GM19238 (cell line): ENCODE data around the gene NOL8.
A peak's percentile ranks its signal among the peaks of the same experiment; 100 is the strongest.

Experiments used
- DNase-seq: peaks from one replicate; pipeline ENCODE4 v3.0.0; 2011; ENCODE audit warnings: low spot score; ENCODE audit not compliant: insufficient read length

The NOL8 gene

DNA sequence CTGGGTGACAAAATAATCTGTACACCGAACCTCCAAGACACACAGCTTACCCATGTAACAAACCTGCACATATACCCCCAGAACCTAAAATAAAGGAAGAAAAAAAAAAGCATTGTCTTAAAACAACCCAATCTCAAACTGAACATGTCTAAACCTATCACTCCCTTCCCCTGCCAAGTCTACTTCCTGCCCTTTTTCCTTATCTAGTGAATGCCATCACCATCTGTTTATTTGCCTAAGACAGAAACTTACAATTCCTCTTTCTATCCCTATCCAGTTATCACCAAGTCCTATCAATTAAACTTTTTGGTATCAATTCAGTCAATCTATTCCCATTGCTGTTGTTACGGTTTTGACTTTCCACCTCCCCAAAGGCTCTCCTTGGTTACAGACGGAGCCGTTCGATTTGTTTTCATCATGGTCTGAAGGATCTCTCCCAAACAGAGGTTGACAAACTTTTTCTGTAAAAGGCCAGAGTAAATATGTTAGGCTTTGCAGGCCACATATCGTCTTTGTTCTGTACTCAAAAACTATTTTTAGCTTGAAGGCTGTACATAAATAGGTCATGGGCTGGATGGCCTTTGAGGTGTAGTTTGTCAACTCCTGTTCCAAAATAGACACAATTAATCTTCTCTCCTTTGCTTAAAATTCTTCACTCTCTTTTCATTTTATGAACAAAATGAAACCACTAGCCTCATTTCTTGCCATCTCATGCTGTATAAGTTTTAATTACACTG, 12.1 kb downstream of the NOL8 start:
- DNase-seq: no peak

DNA sequence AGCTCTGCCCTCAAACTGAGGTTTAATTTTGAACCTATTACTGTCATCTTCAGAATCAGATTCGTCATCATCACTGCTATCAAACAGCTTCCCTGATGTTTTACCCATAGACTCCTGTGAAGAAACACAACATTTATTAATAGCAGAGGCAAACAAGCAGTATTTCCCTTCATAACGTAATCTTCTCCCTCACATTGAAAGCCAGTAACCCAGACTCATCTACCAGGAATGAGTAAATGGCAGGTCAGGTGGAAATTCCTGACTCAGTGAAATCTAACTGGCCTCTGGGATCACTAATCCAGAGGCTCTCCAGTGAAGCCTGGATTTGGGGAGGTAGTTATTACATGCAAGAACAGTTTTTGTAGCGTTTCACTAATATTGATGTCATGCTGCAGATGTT, 14.6 kb downstream of the NOL8 start:
- DNase-seq: no peak

DNA sequence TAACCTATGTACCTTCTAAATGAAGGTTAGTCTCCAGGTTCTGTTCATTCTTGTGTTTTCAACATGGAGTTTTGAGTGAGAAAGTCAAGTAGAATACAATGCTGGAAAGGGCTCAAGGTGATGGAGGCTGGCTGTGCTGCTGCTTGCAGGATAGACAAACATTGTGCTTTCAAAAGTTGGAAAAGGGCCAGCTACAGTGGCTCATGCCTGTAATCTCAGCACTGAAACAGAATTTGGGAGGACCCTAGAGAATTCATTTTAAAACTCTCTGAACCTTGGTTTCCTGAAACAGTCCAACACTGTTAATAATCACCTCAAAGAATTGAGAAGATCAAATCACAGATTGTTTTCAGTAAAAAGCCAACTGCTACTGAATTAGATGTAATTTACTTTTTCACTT, 16.3 kb downstream of the NOL8 start:
- no peak for DNase-seq

- DNase-seq: no peak
These were observed 24.2 kb downstream of the NOL8 start for GRCh38 chr9:92300936-92301335.

DNA sequence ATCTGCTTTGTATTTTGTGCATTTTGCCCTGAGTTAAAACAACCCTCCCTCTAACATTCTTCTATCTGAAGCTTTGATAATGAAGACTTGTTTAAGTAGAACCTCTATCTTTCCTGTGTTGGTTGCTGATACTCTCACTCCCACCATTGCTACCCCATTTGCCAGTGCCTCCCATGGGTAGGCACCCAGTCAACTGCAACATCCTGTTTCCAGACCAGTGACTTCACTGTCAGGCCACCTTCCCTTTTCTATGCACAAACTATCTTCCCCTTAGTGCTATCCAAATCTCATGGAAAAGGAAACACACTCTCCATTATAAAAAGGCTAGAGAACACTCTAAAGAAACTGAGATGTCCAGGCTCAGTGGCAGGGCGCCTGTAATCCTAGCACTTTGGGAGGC, 26.0 kb downstream of the NOL8 start:
- DNase-seq: no peak

- DNase-seq: no peak
These were observed 27.1 kb downstream of the NOL8 start for GRCh38 chr9:92298036-92298435.

GRCh38 chr9:92297611-92298010, 27.5 kb downstream of the NOL8 start:
- DNase-seq: no peak

DNA sequence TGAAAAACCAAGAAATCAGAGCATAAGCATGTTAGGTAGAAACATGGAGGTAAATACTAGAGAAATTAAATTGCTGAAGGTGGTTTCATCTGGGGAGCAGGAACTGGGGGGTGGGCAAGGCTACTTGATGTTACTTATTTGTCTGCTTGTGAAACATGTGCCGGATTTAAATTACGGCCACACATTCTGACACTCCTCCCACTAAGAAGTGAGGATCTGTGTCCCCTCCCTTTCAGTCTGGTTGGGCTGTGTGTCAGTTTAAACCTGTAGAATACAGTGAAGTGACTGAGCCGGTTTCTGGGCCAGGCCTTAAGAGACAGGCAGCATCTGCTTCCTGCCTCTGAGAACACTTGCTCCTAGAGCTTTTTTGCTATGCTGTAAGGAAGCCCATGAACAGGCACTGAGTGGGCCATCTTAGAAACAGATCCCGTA, 29.3 kb downstream of the NOL8 start:
- no peak for DNase-seq

GRCh38 chr9:92295240-92295790, 29.8 kb downstream of the NOL8 start:
- no peak for DNase-seq

DNA sequence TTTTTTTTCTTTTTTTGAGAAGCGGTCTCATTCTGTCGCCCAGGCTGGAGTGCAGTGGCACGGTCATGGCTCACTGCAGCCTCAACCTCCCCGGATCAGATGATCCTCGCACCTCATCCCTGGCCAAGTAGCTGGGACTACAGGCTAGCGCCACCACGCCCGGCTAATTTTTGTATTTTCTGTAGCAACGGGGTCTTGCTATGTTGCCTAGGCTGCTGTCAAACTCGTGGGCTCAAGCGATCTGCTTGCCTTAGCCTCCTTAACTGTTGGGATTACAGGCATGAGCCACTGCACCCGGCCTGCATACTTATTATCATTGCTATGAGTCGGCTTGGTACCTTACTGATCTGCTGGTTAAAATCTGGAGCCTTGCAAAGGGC, 30.9 kb downstream of the NOL8 start:
- DNase-seq: no peak

DNA sequence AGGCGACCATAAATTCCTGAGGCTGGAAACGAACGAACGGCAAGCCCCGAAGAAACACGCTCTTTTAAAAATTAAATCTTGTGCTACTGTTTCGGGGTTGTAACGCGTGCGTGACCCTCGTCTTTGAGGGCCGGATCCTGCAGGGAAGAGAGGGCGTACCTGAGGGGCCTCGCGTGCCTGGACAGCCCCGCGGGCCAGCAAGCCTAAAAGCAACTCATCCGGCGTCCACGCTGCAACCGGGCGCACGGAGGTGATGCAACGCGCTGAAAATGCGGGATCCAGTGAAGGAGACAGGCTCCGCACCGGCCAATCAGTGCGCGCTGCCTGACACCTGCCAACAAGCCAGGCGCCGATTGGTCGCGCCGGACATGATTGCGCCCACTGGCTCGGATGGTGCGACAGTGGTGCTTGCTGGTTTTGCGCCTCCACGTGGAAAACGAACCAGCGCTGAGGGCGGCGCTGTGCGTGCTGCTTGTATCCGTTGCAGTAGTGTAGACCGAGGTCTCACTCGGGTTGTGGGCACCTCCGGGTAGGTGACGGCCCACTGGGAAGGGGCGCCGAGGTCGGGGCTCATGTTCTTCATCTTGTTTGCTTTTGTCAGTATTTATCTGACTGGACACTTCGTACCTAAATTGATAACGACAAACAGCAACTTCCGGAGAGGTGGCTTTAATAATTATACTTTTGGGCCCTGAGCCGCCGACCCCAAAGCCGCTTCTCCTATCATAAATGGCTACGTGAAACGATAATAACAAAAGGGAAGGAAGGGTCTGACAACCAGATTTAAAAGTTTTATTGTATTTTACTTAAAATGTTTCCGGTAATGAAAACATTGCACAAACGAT, 31.5 kb downstream of the NOL8 start, which contains the start of gene IARS1:
IARS1 (minus strand) TSS at position 246 of the 845 bp plus-strand sequence. CDS start 4,278 bp downstream, outside the sequence.
- peak; percentile 84 for DNase-seq

GRCh38 chr9:92293075-92293354, 32.1 kb downstream of the NOL8 start:
- DNase-seq: no peak

DNA sequence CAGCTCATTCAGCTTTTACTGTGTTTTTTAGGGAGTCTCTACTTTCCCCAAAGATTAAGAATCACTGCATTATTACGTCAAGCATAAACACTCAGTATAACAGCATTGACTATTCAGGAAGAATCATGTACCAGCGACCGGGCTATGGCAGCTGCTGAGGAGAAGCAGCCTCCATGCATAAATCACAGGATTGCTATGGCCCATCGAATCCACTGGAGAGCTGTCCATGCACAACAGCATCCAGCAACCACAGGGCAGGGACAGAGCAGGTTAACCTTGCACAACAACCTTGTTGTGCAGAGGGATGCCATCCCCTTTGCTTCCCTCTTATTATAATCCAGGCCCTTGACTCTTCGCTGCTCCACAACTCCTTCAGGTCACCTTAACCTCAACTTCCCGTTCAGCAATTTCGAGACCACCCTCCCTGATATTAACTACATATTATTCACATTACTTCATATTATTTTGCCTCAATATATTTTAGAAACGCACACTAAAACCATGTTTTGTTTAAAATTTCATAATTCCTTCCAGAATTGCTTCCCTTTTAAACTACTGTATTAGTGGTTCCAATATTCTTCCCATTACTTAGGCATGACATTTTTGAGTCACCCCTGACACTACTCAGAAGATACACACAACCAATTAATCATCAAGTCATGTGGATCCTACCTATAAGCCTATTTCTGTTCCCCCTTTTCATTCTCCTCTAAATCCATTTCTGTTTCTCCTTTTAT, 32.6 kb downstream of the NOL8 start:
- no peak for DNase-seq

- no peak for DNase-seq
These were observed 33.6 kb downstream of the NOL8 start for GRCh38 chr9:92291577-92291976.

GRCh38 chr9:92290785-92291429, 34.2 kb downstream of the NOL8 start:
- no peak for DNase-seq

DNA sequence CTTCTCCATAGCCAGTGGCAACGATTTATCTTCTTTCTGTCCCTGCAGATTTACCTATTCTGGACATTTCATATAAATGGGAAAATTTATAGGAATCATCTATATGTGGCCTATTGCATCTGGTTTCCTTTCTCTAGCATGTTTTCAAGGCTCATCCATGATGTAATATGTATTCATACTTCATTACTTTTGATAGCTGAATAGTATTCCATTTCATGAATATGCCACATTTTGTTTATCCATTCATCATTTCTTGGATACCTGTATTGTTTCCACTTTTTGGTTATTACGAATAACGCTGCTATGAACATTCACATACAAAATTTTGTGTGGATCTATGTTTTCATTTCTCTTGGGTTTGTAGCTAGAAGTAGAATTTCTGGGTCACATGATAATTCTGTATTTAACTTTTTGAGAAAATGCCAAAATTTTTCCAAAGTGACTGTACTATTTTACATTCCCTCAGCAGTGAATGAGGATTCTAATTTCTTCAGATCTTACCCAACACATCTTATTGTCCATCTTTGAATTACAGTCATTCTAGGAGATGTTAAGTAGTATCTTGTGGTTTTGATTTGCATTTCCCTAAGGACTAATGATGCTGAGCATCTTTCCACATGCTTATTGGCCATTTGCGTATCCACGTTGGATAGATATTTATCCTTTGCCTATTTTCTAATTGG, 35.3 kb downstream of the NOL8 start:
- DNase-seq: no peak

- no peak for DNase-seq
These were observed 45.8 kb downstream of the NOL8 start for GRCh38 chr9:92279302-92279701.

GRCh38 chr9:92278110-92278509, 47.0 kb downstream of the NOL8 start:
- no peak for DNase-seq

DNA sequence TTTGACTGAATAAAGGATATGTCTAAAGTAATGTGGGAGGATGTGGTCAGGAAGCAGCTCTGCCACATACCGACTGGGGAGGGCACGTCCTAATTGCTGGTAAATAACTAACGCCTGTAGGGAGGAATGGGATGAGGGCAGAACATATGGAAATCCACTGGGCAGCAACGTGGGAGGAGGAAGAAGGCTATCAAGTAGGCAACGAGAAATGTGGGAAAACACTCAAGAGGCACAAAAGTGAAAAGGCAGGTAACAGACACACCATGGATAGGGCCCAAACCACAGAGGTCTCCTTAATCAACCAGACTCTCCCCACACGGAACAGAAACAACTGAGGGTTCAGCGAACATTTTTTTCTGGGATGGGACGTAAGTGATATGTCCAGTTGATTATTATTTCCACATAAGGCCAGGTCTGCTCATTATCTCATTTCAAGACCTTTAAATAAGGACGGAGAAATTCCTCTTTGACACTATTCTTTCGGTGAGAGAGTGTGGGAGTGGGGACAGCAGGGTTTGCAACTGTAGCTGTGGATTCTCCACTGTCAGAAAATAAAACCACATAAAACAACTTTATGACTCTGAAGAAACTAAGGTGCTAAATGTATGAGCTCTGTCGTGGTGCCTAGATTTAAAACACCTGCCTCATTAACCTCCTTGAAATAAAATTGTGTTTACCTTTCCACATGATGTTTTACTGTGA, 48.7 kb downstream of the NOL8 start:
- no peak for DNase-seq

GRCh38 chr9:92275541-92275940, 49.6 kb downstream of the NOL8 start:
- DNase-seq: no peak
